ENCODE data around the gene CCDC9.

The CCDC9 gene

DNA sequence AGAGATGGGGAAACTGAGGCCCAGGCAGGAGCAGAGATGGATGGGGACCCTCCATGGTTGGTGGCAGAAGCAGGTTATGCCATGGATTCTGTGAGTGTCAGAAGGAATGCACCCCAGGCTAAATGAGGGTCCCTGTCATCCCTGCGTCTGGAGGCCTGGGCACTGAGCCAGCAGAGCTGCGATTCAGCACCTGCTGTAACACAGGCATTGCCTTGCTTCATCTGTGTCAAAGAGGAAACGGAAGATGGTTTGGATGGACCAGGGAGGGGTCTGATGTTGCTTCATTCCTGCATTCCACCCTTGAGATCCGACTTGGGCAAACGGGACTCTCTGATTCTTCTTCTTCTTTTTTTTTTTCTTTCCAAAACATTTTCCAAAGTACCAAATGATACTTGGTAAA lies 54.5 kb downstream of the CCDC9 start:
- H3K9me3 ChIP-seq (ENCODE audit: insufficient read depth, low read depth, low read length), result no peaks in the 10 kb centered on the region
- no peaks in the 10 kb centered on the region for H3K36me3 ChIP-seq (ENCODE audit: insufficient read depth, low read depth, low read length)
- H3K4me3 ChIP-seq (ENCODE audit: low read length), result no peak overlapping the region
- no peaks in the 10 kb centered on the region; the same call in 1 of the 2 replicates for H3K27me3 ChIP-seq (ENCODE audit: insufficient read depth, low read length)
- H3K4me1 ChIP-seq (ENCODE audit: insufficient read depth, low read length), result no peaks in the 10 kb centered on the region
- no peak overlapping the region for H3K9ac ChIP-seq (ENCODE audit: low read depth, low read length)
- no peak overlapping the region for H3K27ac ChIP-seq (ENCODE audit: low read length)

DNA sequence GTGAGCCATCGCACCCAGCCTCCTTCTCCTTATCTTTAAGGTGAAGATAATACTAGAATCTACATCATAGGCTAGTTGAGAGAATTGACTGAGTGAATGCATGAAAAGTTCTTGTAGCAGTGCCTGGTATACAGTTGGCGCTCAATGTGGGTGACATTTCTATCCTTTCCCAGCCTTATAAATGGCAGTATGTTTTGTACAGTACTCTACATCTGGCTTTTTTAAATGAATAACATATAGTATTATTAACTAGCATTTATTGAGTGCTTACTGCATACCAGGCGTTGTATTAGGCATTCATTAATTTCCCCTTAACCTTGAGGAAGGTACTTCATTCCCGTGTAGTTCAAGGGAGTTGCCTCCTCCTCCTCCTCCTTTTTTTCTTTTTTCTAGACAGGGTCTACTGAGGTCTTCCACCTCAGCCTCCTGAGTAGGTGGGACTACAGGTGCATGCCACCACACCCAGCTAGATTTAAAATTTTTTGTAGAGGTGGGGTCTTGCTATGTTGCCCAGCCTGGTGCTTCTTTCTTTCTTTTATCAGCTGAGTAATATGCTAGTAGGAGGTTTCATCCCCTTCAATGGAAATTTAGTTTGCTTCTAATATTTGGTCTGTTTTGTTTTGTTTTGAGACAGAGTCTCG lies 56.2 kb downstream of the CCDC9 start:
- Histone ChIP-seq H3K27me3 (ENCODE audit: insufficient read depth, low read length) (no peaks in the 10 kb centered on the region; the same call in 1 of the 2 replicates), H3K9ac (ENCODE audit: low read depth, low read length) (no peak overlapping the region), H3K4me3 (ENCODE audit: low read length) (no peak overlapping the region), H3K36me3 (ENCODE audit: insufficient read depth, low read depth, low read length) (no peaks in the 10 kb centered on the region), H3K9me3 (ENCODE audit: insufficient read depth, low read depth, low read length) (no peaks in the 10 kb centered on the region), H3K4me1 (ENCODE audit: insufficient read depth, low read length) (no peaks in the 10 kb centered on the region), H3K27ac (ENCODE audit: low read length) (no peak overlapping the region)

DNA sequence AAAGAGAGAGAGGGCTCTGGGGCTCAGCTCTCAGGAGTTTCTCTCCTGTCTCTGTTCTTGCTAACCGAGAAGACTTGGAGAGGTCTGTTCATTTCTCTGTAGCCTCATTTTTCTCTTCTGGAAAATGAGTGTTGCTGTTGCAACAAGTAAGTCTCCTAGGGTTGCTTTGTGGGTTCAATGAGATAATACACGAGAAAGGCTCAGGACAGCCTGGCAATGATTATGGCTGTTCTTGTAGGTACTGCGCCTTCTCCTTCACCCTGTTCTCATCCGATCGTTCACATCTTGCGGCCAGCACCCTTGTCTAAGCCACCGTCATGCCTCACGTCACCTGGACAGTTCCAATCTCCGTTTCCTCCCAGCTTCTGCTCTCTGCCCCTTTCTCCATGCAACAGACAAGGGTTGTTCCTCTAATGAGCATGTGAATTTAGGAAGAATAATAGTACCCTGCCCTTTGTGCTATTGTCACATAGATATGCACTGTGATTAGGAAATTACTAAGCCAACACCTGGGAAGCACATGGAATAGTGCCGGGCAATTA lies 57.5 kb downstream of the CCDC9 start:
- Histone ChIP-seq H3K4me1 (ENCODE audit: insufficient read depth, low read length) (no peaks in the 10 kb centered on the region), H3K4me3 (ENCODE audit: low read length) (no peak overlapping the region), H3K9ac (ENCODE audit: low read depth, low read length) (no peak overlapping the region), H3K27ac (ENCODE audit: low read length) (no peak overlapping the region), H3K36me3 (ENCODE audit: insufficient read depth, low read depth, low read length) (no peaks in the 10 kb centered on the region), H3K27me3 (ENCODE audit: insufficient read depth, low read length) (no peaks in the 10 kb centered on the region; the same call in 1 of the 2 replicates), H3K9me3 (ENCODE audit: insufficient read depth, low read depth, low read length) (no peaks in the 10 kb centered on the region)

DNA sequence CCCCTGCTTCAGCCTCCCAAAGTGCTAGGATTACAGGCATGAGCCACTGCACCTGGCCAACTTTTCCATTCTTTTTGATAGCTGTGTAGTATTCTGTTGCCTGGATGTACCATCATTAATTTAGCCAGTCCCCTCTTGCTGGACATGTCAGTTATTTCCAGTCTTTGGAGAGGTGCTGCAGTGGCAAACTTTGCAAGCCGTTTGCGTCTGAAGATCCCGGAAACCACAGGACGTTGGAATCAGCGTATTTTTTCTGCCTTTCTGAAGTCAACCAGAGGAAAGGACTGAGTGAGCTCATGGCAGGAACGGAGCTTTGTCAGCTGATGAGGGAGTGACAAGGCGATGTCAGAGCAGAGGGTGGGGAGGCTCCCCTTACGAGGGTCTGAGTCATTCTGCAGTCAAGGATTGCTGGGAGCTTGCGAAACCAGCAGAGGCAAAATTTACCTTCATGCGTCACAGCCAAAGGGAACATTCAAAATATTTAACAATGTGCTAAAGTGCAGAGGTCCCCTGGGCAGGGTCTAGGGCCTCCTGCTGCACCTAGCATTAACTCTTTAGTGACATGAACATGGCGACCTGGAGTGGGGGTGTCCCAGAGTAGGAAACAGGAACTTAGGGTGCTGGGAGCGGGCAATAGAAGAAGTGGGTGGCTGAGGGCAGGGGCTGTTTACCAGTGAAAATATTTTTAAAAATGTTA lies 58.9 kb downstream of the CCDC9 start:
- H3K27me3 ChIP-seq (ENCODE audit: insufficient read depth, low read length), result no peaks in the 10 kb centered on the region
- no peaks in the 10 kb centered on the region for H3K4me1 ChIP-seq (ENCODE audit: insufficient read depth, low read length)
- no peaks in the 10 kb centered on the region for H3K36me3 ChIP-seq (ENCODE audit: insufficient read depth, low read depth, low read length)
- H3K4me3 ChIP-seq (ENCODE audit: low read length), result no peak overlapping the region
- no peak overlapping the region for H3K27ac ChIP-seq (ENCODE audit: low read length)
- no peak overlapping the region for H3K9ac ChIP-seq (ENCODE audit: low read depth, low read length)
- no peaks in the 10 kb centered on the region for H3K9me3 ChIP-seq (ENCODE audit: insufficient read depth, low read depth, low read length)

DNA sequence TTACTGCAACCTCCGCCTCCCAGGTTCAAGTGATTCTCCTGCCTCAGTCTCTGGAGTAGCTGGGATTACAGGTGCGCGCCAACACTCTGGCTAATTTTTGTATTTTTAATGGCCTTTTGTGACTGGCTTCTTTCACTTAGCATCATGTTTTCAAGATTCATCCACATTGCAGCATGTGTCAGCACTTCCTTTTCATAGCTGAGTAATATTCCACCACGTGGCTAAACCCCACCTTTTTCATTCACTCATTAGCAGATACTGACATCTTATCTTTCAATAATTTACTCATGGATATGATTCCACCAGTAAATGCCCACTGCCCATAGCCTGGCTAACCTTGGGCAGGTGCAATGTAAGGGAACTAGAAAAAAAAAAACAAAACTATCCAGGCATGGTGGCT lies 60.2 kb downstream of the CCDC9 start:
- Histone ChIP-seq H3K27me3 (ENCODE audit: insufficient read depth, low read length) (no peaks in the 10 kb centered on the region), H3K4me3 (ENCODE audit: low read length) (no peak overlapping the region), H3K4me1 (ENCODE audit: insufficient read depth, low read length) (no peaks in the 10 kb centered on the region), H3K9ac (ENCODE audit: low read depth, low read length) (no peak overlapping the region), H3K36me3 (ENCODE audit: insufficient read depth, low read depth, low read length) (no peaks in the 10 kb centered on the region), H3K9me3 (ENCODE audit: insufficient read depth, low read depth, low read length) (no peaks in the 10 kb centered on the region), H3K27ac (ENCODE audit: low read length) (no peak overlapping the region)

DNA sequence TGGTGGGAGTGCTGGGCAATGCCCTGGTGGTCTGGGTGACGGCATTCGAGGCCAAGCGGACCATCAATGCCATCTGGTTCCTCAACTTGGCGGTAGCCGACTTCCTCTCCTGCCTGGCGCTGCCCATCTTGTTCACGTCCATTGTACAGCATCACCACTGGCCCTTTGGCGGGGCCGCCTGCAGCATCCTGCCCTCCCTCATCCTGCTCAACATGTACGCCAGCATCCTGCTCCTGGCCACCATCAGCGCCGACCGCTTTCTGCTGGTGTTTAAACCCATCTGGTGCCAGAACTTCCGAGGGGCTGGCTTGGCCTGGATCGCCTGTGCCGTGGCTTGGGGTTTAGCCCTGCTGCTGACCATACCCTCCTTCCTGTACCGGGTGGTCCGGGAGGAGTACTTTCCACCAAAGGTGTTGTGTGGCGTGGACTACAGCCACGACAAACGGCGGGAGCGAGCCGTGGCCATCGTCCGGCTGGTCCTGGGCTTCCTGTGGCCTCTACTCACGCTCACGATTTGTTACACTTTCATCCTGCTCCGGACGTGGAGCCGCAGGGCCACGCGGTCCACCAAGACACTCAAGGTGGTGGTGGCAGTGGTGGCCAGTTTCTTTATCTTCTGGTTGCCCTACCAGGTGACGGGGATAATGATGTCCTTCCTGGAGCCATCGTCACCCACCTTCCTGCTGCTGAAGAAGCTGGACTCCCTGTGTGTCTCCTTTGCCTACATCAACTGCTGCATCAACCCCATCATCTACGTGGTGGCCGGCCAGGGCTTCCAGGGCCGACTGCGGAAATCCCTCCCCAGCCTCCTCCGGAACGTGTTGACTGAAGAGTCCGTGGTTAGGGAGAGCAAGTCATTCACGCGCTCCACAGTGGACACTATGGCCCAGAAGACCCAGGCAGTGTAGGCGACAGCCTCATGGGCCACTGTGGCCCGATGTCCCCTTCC lies 63.9 kb downstream of the CCDC9 start:
- Histone ChIP-seq H3K36me3 (ENCODE audit: insufficient read depth, low read depth, low read length) (no peaks in the 10 kb centered on the region), H3K4me3 (ENCODE audit: low read length) (no peak overlapping the region), H3K9me3 (ENCODE audit: insufficient read depth, low read depth, low read length) (no peaks in the 10 kb centered on the region), H3K27ac (ENCODE audit: low read length) (no peak overlapping the region), H3K9ac (ENCODE audit: low read depth, low read length) (no peak overlapping the region), H3K4me1 (ENCODE audit: insufficient read depth, low read length) (no peaks in the 10 kb centered on the region), H3K27me3 (ENCODE audit: insufficient read depth, low read length) (no peaks in the 10 kb centered on the region)

Measured in iPS-20b (cell line).